A673 (cell line): ENCODE measurements around the gene TLDC2. TPM values are rescaled to one million over a fixed set of nuclear protein-coding genes. Genes with fewer than 3 reads are reported as not detected.
A peak's percentile ranks its signal among the peaks of the same experiment; 100 is the strongest.

Experiments
- BruUV-seq: library from RNA; stranded (reverse); fragments of 400-500 nt; replicated peaks from 2 replicates; lab custom pipeline; 2021; lab: Mats Ljungman, UMichigan
- CTCF ChIA-PET: fragments of 300-600 bp; sonication (Branson Sonifier 250); formaldehyde crosslinking; loops from one replicate; lab custom pipeline; 2022; ENCODE audit warnings: antibody characterized with exemption; lab: Charles Lee
- POLR2A ChIA-PET: fragments of 300-600 bp; sonication (Branson Sonifier 250); formaldehyde crosslinking; loops from one replicate; lab custom pipeline; 2022; ENCODE audit warnings: antibody characterized with exemption; ENCODE audit not compliant: low non-redundant PET; lab: Charles Lee
- DNase-seq: peaks from one replicate; pipeline ENCODE4 v3.0.0-alpha.2; 2015; ENCODE audit warnings: low spot score
- H3K27ac ChIP-seq: fragments of 200-600 bp; sonication (generic); 2 replicates; pipeline ENCODE4 v1.5.1; 2016; ENCODE audit warnings: mixed run types, low read depth, mild to moderate bottlenecking, mixed read lengths, antibody characterized with exemption, low read length; ENCODE audit not compliant: poor library complexity, severe bottlenecking
- H3K27me3 ChIP-seq: fragments of 200-600 bp; sonication (generic); replicated peaks from 2 replicates; pipeline ENCODE4 v1.6.1; 2017; ENCODE audit warnings: mixed run types, low read depth, mild to moderate bottlenecking, mixed read lengths, antibody characterized with exemption, low read length; ENCODE audit not compliant: insufficient read depth, poor library complexity
- H3K36me3 ChIP-seq: fragments of 200-600 bp; sonication (generic); 2 replicates; pipeline ENCODE4 v1.6.1; 2016; ENCODE audit warnings: mixed run types, mild to moderate bottlenecking, mixed read lengths, antibody characterized with exemption, low read length; ENCODE audit not compliant: insufficient read depth, poor library complexity, severe bottlenecking
- H3K4me1 ChIP-seq: fragments of 200-600 bp; sonication (generic); 2 replicates; pipeline ENCODE4 v1.6.1; 2017; ENCODE audit warnings: mixed run types, mild to moderate bottlenecking, mixed read lengths, antibody characterized with exemption, low read length; ENCODE audit not compliant: insufficient read depth, poor library complexity, severe bottlenecking
- H3K4me3 ChIP-seq: fragments of 200-600 bp; sonication (generic); 2 replicates; pipeline ENCODE4 v1.5.1; 2016; ENCODE audit warnings: low read depth, mixed run types, mild to moderate bottlenecking, mixed read lengths, low read length; ENCODE audit not compliant: poor library complexity, severe bottlenecking
- H3K9me3 ChIP-seq: fragments of 200-600 bp; sonication (generic); 2 replicates; pipeline ENCODE4 v1.6.1; 2016; ENCODE audit warnings: mixed run types, low read depth, mild to moderate bottlenecking, mixed read lengths, antibody characterized with exemption, low read length; ENCODE audit not compliant: poor library complexity, severe bottlenecking
- EZH2 ChIP-seq: fragments of 200-600 bp; sonication (generic); IDR thresholded peaks from 2 replicates; pipeline ENCODE4 v1.6.1; 2017; ENCODE audit warnings: borderline replicate concordance, low read depth, mild to moderate bottlenecking, mixed read lengths, antibody characterized with exemption, low read length; ENCODE audit not compliant: poor library complexity, severe bottlenecking
- intact Hi-C: fragments of 100-400 bp; cut with micrococcal nuclease; formaldehyde crosslinking; loops from one replicate; pipeline ENCODE4 v1.10.0; 2022; ENCODE audit not compliant: unreplicated experiment
- total RNA-seq: library from RNA; stranded (reverse); gene quantifications from 2 replicates; pipeline ENCODE4 v1.2.3, GENCODE V29; 2021
- TF ChIP-seq, protein P1 (sequence below): fragments of 300-800, 200-600 bp; sonication (generic); conservative IDR thresholded peaks from 2 replicates; pipeline ENCODE4 v1.5.1; 2017; ENCODE audit warnings: low read depth, mild to moderate bottlenecking, antibody characterized with exemption, low read length, moderate library complexity, mixed read lengths

Gene TLDC2
- total RNA-seq, 1 experiment from 2014 or later: not detected

DNA sequence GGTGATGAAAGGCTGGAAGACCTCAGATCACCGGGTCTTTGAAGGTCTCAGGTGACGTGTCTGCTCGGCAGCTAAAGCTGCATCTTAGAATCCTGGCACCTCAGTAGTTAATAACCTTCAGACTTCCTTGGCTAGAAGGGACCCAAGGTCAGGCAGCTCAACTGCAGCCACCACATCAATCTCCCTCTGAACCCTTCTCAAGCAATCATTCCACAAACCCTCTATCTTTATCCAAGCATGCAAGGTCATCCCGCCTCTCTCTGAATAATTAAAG is 16.7 kb upstream of the TLDC2 start:
- POLR2A ChIA-PET: no interaction called here
- CTCF ChIA-PET: no interaction called here
- no TSS peak for BruUV-seq
- H3K36me3 ChIP-seq: peaks cover 13% of the 10 kb centered on the region
- no peak for TF ChIP-seq EZH2
- TF ChIP-seq, protein P1, sequence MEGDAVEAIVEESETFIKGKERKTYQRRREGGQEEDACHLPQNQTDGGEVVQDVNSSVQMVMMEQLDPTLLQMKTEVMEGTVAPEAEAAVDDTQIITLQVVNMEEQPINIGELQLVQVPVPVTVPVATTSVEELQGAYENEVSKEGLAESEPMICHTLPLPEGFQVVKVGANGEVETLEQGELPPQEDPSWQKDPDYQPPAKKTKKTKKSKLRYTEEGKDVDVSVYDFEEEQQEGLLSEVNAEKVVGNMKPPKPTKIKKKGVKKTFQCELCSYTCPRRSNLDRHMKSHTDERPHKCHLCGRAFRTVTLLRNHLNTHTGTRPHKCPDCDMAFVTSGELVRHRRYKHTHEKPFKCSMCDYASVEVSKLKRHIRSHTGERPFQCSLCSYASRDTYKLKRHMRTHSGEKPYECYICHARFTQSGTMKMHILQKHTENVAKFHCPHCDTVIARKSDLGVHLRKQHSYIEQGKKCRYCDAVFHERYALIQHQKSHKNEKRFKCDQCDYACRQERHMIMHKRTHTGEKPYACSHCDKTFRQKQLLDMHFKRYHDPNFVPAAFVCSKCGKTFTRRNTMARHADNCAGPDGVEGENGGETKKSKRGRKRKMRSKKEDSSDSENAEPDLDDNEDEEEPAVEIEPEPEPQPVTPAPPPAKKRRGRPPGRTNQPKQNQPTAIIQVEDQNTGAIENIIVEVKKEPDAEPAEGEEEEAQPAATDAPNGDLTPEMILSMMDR: no peak
- no peak for DNase-seq
- no peaks in the 10 kb centered on the region for H3K27me3 ChIP-seq
- H3K9me3 ChIP-seq: no peaks in the 10 kb centered on the region
- intact Hi-C loops: no loop called here
- H3K4me3 ChIP-seq: no peak overlapping the region
- peaks cover 26% of the 10 kb centered on the region for H3K4me1 ChIP-seq
- H3K27ac ChIP-seq: no peak overlapping the region

DNA sequence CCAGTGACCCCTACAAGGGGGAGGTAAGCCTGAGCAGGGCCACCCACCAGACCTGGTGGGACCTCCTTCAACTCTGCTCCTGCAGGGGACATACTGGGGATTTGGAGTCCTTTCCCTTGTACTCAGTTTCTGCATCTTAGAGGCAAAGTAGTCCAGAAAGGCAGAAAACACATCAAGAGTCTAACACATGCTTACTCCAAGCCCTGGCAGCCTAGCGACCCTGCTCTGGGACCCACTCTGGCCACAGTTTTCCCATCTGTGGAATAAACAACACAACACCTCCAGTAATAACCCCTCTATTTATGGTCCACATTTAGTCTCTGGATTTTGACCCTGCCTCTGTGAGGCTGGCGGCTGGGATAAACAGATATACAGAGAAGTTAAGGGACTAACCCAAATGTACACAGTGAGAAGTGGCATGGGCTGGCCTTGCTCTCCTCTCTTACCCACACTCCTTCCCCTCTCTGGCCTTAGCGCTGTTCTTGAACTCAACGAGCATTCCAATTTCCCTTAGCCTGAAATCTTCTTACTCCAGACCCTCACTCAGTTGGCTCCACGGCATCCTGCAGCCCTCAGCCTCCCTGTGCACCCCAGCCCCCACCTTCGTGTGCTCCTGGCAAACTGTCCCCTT is 16.1 kb upstream of the TLDC2 start:
- intact Hi-C loops: no loop called here
- no peak for DNase-seq
- Histone ChIP-seq H3K36me3 (peaks cover 13% of the 10 kb centered on the region), H3K27me3 (no peaks in the 10 kb centered on the region), H3K9me3 (no peaks in the 10 kb centered on the region), H3K4me3 (no peak overlapping the region), H3K27ac (no peak overlapping the region), H3K4me1 (peaks cover 26% of the 10 kb centered on the region)
- no TSS peak for BruUV-seq
- ChIA-PET CTCF (no interaction called here), POLR2A (no interaction called here)
- TF ChIP-seq, protein P1: no peak
- no peak for TF ChIP-seq EZH2

DNA sequence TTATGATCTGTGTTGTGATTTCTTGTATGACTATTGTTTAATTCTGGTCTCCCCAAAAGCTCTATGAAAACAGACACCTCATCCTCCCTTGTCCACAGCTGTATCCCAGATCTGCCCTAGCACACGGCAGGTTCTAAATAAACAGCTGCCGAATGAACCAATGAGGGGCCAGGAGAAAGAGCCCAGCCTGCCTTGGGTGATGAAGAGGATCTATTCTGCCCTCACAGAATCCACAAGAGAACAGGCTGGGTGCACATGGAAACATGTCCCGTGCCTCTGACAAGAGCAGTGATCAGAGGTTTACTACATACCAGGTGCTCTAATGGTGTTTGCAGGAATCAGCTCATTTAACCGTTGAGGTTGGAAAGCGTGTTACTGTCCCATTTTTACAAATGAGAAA is 15.6 kb upstream of the TLDC2 start:
- ChIA-PET POLR2A (no interaction called here), CTCF (no interaction called here)
- Histone ChIP-seq H3K36me3 (peaks cover 13% of the 10 kb centered on the region), H3K9me3 (no peaks in the 10 kb centered on the region), H3K4me1 (peaks cover 26% of the 10 kb centered on the region), H3K27ac (no peak overlapping the region), H3K4me3 (no peak overlapping the region), H3K27me3 (no peaks in the 10 kb centered on the region)
- DNase-seq: no peak
- TF ChIP-seq, protein P1: no peak
- TF ChIP-seq EZH2: no peak
- intact Hi-C loops: no loop called here
- BruUV-seq: TSS peak; percentile 18
